ENCODE measurements around the gene PRPF8.

- TF ChIP-seq, protein P1, sequence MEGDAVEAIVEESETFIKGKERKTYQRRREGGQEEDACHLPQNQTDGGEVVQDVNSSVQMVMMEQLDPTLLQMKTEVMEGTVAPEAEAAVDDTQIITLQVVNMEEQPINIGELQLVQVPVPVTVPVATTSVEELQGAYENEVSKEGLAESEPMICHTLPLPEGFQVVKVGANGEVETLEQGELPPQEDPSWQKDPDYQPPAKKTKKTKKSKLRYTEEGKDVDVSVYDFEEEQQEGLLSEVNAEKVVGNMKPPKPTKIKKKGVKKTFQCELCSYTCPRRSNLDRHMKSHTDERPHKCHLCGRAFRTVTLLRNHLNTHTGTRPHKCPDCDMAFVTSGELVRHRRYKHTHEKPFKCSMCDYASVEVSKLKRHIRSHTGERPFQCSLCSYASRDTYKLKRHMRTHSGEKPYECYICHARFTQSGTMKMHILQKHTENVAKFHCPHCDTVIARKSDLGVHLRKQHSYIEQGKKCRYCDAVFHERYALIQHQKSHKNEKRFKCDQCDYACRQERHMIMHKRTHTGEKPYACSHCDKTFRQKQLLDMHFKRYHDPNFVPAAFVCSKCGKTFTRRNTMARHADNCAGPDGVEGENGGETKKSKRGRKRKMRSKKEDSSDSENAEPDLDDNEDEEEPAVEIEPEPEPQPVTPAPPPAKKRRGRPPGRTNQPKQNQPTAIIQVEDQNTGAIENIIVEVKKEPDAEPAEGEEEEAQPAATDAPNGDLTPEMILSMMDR (IDR thresholded peaks at IDR 0.05 in 4 of 5, conservative IDR thresholded peaks at IDR 0.05 in 1 of 5): no peak
- TF ChIP-seq POLR2A (IDR thresholded peaks at IDR 0.05): no peak
Observed at GRCh38 chr17:1703063-1703462, 18.4 kb upstream of the PRPF8 start.

All from gastrocnemius medialis (tissue), 4 donors.